Sigmoid colon (tissue), 4 donors: ENCODE data around the gene POMGNT2.

ENCODE experiments used
- CTCF ChIP-seq, 4 experiments: fragments of 450-650 bp in 3 of 4; fragments of 200-600 bp in 1 of 4; IDR thresholded peaks; one replicate each; pipeline ENCODE4 v1.5.1; 2016 to 2019; ENCODE audit warnings: antibody characterized with exemption in 4 of 4, mild to moderate bottlenecking in 3 of 4, moderate library complexity in 2 of 4
- EP300 ChIP-seq, 4 donors: sonication (generic); formaldehyde crosslinking; IDR thresholded peaks; one replicate each; pipeline ENCODE4 v1.6.1; 2017; ENCODE audit warnings: antibody characterized with exemption in 4 of 4
- POLR2A ChIP-seq, 2 donors: fragments of 450-650 bp; IDR thresholded peaks; one replicate each; pipeline ENCODE4 v1.6.1; 2016; ENCODE audit warnings: antibody characterized with exemption in 2 of 2, mild to moderate bottlenecking in 2 of 2, moderate library complexity in 2 of 2
- POLR2AphosphoS5 ChIP-seq, 4 donors: sonication (generic); formaldehyde crosslinking; IDR thresholded peaks; one replicate each; pipeline ENCODE4 v1.6.1; 2017; ENCODE audit warnings: antibody characterized with exemption in 4 of 4

- TF ChIP-seq EP300 (IDR thresholded peaks at IDR 0.05) (no peak), CTCF (IDR thresholded peaks at IDR 0.05) (no peak), POLR2A (IDR thresholded peaks at IDR 0.05) (no peak), POLR2AphosphoS5 (IDR thresholded peaks at IDR 0.05) (no peak)
These were observed 50.5 kb downstream of the POMGNT2 start for GRCh38 chr3:43055393-43055792.
